GM21717 (cell line): ENCODE measurements around the gene TEKT5.
"Not testable (repeated sequence)": the region's sequence is repeated elsewhere in the genome, so short reads cannot be mapped to it uniquely, and the experiment has no call there.

ENCODE experiments used
- ATAC-seq: cut with Tn5 transposase; IDR thresholded peaks from one replicate; pipeline ENCODE4 v1.9.1; 2021; ENCODE audit warnings: mild to moderate bottlenecking, moderate library complexity; ENCODE audit not compliant: unreplicated experiment

Gene TEKT5

GRCh38 chr16:10694830-10695229, at the start of gene TEKT5:
TSS of gene TEKT5 (minus strand) at chr16:10694930. CDS start at chr16:10694873, 57 bp downstream.
- ATAC-seq = no peak

GRCh38 chr16:10743610-10744369, 49.1 kb upstream of the TEKT5 start, which contains the start of gene NUBP1:
TSS of gene NUBP1 (plus strand) at chr16:10743842. CDS start at chr16:10743864, 22 bp downstream.
- ATAC-seq = peak; percentile 57

- no peak for ATAC-seq
These were observed 48.5 kb upstream of the TEKT5 start for GRCh38 chr16:10743227-10743609.

- ATAC-seq = no peak
These were observed 47.1 kb upstream of the TEKT5 start for GRCh38 chr16:10741844-10742243.

GRCh38 chr16:10741249-10741648, 46.5 kb upstream of the TEKT5 start:
- not testable (repeated sequence) for ATAC-seq

GRCh38 chr16:10740845-10741208, 46.1 kb upstream of the TEKT5 start:
- no peak for ATAC-seq

GRCh38 chr16:10740000-10740844, 45.5 kb upstream of the TEKT5 start:
- ATAC-seq = no peak

- ATAC-seq = peak; percentile 74
These were observed 43.7 kb upstream of the TEKT5 start for GRCh38 chr16:10738231-10739077.

- ATAC-seq = no peak
These were observed 42.4 kb upstream of the TEKT5 start for GRCh38 chr16:10737068-10737625.

- ATAC-seq = no peak
These were observed 37.1 kb upstream of the TEKT5 start for GRCh38 chr16:10731790-10732189.

GRCh38 chr16:10729104-10730048, 34.6 kb upstream of the TEKT5 start:
- no peak for ATAC-seq

- no peak for ATAC-seq
These were observed 33.5 kb upstream of the TEKT5 start for GRCh38 chr16:10728003-10728887.

- no peak for ATAC-seq
These were observed 14.2 kb upstream of the TEKT5 start for GRCh38 chr16:10708969-10709368.

- ATAC-seq = no peak
These were observed 5.0 kb upstream of the TEKT5 start for GRCh38 chr16:10699756-10700155.

GRCh38 chr16:10694306-10694705, 424 bp downstream of the TEKT5 start:
- ATAC-seq = no peak

GRCh38 chr16:10693889-10694288, 841 bp downstream of the TEKT5 start:
- ATAC-seq = no peak

GRCh38 chr16:10692470-10692869, 2.3 kb downstream of the TEKT5 start:
- ATAC-seq = no peak

- no peak for ATAC-seq
These were observed 6.0 kb downstream of the TEKT5 start for GRCh38 chr16:10688726-10689125.

GRCh38 chr16:10688291-10688690, 6.4 kb downstream of the TEKT5 start:
- no peak for ATAC-seq
